Measurements from ENCODE around the gene FHIP1B.
A peak's percentile ranks its signal among the peaks of the same experiment; 100 is the strongest.
"Not testable (repeated sequence)": the region's sequence is repeated elsewhere in the genome, so short reads cannot be mapped to it uniquely, and the experiment has no call there.

FHIP1B gene

GRCh38 chr11:6234387-6235107, at the start of gene FHIP1B:
Gene FHIP1B (minus strand): TSS chr11:6234636. CDS start chr11:6224516, 10,120 bp downstream.
- peak; percentile 100 for DNase-seq

DNA sequence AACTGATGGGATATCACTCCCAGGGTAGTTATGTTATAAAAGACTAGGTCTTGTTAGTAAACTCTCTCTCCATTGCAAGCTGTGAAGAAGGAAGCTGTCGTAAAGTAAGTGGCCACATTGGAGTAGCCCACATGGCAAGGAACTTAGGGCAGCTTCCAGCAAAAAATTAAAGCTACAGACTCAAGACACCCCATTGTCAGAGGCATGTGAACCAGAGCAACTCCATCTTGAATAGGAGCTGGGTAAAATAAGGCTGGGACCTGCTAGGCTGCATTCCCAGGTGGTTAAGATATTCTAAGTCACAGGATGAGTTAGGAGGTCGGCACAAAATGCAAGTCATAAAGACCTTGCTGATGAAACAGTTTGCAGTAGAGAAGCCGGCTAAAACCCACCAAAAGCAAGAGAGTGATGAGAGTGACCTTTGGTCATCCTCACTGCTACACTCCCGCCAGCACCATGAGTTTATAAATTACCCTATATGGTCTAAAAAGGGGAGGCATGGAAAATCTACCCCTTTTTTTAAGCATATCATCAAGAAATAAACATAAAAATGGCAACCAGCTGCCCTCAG, 49.1 kb upstream of the FHIP1B start:
- DNase-seq = no peak

DNA sequence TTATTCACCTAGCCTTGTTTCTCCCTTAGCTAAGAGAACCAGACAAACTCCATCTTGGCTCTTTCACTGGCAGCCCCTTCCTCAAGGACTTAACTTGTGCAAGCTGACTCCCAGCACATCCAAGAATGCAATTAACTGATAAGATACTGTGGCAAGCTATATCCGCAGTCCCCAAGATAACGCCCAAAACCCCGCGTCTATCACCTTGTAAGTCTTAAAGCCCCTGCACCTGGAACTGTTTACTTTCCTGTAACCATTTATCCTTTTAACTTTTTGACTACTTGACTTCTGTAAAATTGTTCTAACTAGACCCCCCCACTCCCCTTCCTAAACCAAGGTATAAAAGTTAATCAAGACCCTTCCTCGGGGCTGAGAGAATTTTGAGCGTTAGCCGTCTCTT, 46.4 kb upstream of the FHIP1B start:
- DNase-seq = not testable (repeated sequence)

DNA sequence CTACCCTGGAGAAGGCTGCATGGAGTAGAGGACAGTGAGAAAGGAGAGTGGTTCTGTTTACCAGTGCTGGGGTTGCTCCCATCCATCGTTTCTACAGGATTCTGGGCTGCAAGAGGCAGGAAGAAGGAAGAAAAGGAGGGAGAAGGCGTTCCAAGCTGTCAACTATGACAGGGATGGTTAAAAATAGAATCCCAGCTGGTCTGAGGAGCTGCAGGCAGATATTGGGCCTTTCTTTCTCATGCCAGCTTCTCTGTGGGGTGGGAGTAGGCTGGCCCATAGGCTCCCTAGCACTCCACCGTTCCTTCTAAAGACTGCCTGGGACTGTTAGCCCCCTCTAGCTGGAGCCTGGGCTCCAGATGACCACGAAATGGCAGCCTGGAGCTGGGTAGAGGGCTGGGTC, 38.8 kb upstream of the FHIP1B start:
- DNase-seq = no peak

DNA sequence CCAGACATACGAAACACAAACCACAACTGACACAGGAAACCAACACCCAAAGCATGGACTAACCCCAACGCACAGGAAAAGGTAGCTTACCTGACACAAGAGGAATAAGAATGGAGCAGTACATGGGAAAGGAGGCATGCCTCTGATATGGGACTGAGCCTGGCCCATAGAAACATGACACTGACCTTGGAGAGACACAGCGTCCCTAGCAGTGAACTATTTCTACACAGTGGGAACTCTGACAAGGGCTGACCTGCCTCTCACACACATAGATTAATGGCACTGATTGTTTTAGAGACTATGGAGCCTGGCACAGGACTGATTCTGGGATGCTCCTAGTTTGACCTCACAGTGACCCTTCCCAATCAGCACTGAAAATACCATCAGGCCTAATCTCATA, 37.2 kb upstream of the FHIP1B start:
- no peak for DNase-seq

DNA sequence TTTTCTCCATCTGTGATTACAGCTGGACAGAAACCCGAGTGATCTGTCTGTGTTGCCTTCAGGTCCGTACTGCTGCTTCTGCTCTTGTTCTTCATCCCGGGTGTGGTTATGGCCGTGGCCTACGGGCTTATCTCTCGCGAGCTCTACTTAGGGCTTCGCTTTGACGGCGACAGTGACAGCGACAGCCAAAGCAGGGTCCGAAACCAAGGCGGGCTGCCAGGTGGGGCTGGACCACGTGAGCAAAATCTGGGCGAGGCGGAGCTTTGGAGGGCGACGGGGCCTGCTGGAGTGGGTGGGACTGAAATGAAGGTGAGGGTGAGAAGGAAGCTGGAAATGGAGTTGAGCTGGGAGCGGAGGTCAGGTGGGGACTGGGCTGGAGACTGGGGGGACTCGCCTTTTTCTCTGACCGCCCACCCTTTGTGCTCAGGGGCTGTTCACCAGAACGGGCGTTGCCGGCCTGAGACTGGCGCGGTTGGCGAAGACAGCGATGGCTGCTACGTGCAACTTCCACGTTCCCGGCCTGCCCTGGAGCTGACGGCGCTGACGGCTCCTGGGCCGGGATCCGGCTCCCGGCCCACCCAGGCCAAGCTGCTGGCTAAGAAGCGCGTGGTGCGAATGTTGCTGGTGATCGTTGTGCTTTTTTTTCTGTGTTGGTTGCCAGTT, 36.3 kb upstream of the FHIP1B start:
- DNase-seq = no peak

DNA sequence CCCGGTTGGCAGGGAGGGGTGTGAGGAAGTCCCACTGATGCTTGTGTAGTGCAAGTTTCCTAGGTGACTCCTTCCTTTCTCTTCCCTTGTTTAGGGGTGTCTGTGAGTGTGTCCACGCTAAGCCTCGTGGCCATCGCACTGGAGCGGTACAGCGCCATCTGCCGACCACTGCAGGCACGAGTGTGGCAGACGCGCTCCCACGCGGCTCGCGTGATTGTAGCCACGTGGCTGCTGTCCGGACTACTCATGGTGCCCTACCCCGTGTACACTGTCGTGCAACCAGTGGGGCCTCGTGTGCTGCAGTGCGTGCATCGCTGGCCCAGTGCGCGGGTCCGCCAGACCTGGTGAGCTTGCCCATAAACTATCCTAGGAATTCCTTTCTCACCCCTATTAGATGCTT, 35.6 kb upstream of the FHIP1B start:
- no peak for DNase-seq

- DNase-seq = no peak
Observed at GRCh38 chr11:6268820-6269219, 34.4 kb upstream of the FHIP1B start.

- no peak for DNase-seq
Observed at GRCh38 chr11:6263662-6264061, 29.2 kb upstream of the FHIP1B start.

DNA sequence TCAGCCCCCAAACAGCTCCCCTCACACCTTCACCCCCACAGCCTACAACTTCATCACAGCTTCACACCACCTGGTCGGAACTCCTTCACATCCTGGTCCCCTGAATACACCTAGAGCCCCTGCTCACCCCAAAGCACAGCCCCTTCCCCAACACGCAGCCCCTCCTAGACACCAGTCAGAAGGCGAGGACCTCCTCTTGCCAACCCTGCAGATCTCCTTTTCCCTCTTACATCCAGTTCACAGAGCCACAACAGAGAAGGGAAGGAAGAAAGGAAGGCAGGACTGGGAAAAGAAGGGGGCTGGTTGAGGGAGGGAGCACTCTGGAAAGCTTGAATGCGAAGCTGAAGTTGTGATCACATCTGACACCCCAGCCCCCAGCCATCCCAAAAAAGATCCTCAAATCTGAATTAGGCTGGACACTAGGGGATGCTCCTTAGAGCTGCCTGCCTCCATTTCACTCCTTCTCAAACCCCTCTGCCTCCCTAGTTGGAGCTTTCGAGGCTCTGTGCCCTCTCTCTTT, 25.8 kb upstream of the FHIP1B start:
- no peak for DNase-seq

GRCh38 chr11:6258571-6259081, 24.2 kb upstream of the FHIP1B start:
- peak; percentile 49 for DNase-seq

DNA sequence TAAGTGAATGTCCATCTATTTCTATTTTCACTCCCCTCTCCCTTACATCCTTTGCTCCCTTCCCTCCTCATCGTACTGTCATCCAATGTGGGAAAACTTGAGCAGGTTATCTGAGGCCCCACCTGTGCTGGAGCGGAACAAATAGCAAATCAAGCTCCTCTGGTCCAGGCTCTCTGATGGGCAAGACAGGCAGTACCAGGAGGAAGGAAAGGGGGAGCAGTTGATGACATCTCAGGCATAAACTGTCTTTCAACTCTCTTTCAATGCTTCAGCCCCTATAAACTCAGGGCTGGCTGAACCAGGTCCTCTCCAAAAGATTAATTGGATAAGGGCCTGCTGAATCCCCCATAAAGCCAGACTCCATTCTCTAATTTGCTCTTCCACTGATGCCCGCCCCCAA, 23.7 kb upstream of the FHIP1B start:
- no peak for DNase-seq

GRCh38 chr11:6253197-6253596, 18.8 kb upstream of the FHIP1B start:
- no peak for DNase-seq

DNA sequence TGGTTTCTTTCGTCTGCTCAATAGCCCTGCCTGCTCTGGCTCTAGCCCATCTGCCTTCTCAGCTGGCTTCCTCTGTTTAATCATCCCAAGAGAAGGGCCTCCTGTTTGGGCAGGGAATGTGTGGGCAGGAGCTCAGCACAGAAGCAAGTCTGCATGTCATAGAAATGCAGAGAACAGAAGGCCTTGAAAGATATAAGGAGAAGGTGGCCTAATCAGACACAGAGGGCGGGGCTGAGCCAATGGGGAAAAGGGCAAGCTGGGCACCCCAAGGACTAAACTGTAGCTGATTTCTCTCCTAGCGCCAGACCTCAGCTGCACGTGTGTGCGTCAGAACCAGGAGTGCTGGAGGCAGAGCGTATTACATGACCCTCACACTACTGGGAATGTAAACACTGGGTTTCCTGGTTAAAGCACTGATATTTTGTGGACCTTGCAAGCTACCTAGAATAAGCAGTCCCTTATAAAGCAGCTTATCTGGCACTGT, 17.6 kb upstream of the FHIP1B start:
- no peak for DNase-seq

GRCh38 chr11:6251120-6251733, 16.8 kb upstream of the FHIP1B start:
- DNase-seq = peak; percentile 62

DNA sequence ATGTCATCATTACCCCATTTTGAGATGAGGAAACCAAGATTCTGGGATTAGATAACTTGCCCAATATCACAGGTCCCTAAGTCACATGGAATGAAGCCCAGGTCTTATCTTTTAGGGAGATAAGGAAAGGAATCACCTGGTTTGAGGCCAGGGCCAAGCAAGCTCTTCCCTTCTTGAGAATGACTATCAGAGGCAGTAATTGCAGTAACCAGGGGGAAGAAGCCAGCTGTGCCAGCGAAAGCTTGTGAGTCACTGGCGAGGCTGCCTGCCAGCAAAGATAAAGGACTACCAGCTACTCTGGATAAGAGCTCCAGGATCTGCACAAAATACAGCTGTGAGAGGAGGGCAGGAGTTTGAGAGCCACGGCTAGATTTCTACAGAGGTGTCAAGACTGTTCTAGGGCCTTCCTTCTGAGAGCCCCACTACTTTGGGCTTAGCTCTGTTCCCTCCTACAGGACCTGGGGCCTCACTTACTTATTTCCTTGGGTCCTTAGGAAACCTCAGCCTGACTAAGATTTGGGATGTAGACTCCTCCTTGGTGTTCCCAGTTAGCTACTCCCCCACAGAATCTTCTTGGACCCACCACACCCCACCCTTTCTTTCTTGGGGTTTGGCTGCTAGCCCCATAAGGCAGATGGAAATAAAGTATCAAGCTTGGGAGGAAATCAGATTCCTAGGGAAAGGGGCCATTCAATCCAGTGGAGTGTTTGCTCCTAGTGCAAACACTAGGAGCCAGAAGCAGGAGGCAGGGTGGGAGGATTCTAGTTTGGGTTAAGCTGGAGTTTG, 15.5 kb upstream of the FHIP1B start:
- peak; percentile 36 for DNase-seq

DNA sequence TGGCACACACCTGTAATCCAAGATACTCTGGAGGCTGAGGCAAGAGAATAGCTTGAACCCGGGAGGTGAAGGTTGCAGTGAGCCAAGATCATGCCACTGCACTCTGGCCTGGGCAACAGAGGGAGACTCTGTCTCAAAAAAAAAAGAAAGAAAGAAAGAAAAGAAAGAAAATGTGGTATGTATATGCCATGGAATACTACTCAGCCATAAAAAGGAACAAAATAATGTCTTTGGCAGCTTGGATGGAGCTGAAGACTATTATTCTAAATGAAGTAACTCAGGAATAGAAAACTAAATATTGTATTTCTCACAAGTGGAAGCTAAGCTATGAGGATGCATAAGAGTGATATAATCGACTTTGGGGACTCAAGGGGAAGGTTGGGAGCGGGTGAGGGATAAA, 14.5 kb upstream of the FHIP1B start:
- not testable (repeated sequence) for DNase-seq

GRCh38 chr11:6248248-6248647, 13.8 kb upstream of the FHIP1B start:
- DNase-seq = no peak

DNA sequence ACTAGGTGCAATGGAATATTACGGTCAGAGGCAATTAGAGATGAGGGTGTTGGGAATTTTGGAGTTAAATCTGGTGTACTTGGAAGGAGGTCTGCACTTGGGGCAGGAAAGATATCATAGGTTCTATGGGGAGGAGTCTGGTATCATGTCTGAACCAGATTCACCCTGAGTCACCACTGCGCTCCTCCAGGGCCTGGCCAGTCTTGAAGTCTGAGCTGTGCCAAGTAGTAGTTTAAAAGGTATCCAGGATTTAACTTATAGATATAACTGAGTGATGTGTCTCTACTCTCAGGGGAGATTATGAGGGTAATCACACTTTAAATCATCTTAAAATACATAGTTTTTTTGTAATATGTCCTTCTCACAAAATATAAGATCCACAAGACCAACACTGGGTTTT, 11.1 kb upstream of the FHIP1B start:
- DNase-seq = no peak

DNA sequence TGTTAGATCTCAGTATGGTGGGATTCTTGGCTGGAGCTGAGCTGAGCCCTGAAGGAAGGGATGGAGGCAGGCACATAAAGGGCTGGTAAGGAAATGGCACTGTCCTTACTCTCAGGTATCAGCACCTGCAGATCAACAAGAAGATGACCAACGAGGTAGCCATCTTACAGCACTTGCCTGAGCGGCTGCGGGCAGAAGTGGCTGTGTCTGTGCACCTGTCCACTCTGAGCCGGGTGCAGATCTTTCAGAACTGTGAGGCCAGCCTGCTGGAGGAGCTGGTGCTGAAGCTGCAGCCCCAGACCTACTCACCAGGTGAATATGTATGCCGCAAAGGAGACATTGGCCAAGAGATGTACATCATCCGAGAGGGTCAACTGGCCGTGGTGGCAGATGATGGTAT, 6.9 kb upstream of the FHIP1B start:
- no peak for DNase-seq

DNA sequence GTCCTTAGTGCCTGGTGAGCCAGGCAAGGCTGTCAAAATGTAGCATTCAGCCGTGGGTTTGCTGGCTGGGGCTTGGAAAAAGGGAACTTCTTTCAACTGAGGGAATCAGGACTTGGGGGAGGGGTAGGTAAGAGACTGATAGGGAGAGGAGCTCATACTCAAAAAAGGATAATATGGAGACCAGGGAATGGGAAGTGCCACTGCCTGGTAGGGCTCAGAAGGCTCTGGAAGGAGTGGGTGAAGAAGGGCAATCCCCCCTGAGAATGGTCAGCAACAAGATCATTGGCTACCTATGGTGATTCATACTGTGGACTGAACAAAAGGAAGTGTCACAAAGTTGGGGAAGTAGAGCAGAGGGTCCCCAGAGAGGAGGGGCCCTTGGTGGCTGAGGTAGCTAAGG, 6.3 kb upstream of the FHIP1B start:
- DNase-seq = no peak

- no peak for DNase-seq
Observed at GRCh38 chr11:6240139-6240538, 5.7 kb upstream of the FHIP1B start.

All from NCI-H69 (cell line).